ENCODE measurements around the gene C4A.
"Not testable (repeated sequence)": the region's sequence is repeated elsewhere in the genome, so short reads cannot be mapped to it uniquely, and the experiment has no call there.

DNA sequence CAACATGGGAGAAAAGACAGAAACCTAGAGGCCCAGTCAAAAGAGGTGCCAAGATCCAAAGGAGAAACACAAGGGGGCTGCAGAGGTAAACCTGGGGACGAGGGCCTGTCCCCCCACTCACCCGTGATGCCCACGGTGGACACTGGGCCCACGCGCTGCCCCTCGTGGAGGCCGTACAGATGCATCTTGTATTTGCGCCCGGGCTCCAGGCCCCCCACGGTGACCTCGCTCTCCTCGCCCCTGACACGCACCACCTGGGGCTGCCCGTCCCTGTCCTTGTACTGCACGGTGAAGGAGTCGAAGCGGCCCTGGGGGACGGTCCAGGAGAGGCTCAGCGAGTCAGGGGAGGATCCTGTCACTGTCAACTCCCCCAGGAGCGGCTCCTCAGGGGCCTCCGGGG is 67.3 kb downstream of the C4A start:
- TF ChIP-seq, protein P1, sequence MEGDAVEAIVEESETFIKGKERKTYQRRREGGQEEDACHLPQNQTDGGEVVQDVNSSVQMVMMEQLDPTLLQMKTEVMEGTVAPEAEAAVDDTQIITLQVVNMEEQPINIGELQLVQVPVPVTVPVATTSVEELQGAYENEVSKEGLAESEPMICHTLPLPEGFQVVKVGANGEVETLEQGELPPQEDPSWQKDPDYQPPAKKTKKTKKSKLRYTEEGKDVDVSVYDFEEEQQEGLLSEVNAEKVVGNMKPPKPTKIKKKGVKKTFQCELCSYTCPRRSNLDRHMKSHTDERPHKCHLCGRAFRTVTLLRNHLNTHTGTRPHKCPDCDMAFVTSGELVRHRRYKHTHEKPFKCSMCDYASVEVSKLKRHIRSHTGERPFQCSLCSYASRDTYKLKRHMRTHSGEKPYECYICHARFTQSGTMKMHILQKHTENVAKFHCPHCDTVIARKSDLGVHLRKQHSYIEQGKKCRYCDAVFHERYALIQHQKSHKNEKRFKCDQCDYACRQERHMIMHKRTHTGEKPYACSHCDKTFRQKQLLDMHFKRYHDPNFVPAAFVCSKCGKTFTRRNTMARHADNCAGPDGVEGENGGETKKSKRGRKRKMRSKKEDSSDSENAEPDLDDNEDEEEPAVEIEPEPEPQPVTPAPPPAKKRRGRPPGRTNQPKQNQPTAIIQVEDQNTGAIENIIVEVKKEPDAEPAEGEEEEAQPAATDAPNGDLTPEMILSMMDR (IDR thresholded peaks at IDR 0.05): not testable (repeated sequence)
- TF ChIP-seq POLR2A (IDR thresholded peaks at IDR 0.05): not testable (repeated sequence)

All from lower leg skin (tissue), 3 donors.